GM12878 (cell line): ENCODE measurements around the gene SH2D3A. TPM values are rescaled to one million over a fixed set of nuclear protein-coding genes. Genes with fewer than 3 reads are reported as not detected.

Experiments
- ATAC-seq: fragments of 200-7000 bp; cut with Tn5 transposase; 3 replicates; pipeline ENCODE4 v1.9.1; 2020; ENCODE audit warnings: mild to moderate bottlenecking, moderate library complexity
- BruUV-seq: library from RNA; stranded (reverse); fragments of 400-500 nt; replicated peaks from 2 replicates; lab custom pipeline; 2021; lab: Mats Ljungman, UMichigan
- CTCF ChIA-PET: fragments of 300-600 bp; sonication (Branson Sonifier 250); formaldehyde crosslinking; extraction: SDS; loops from one replicate; lab custom pipeline; 2021; ENCODE audit warnings: inconsistent platforms; lab: Yijun Ruan, JAX
- POLR2A ChIA-PET: fragments of 350-600 bp; formaldehyde crosslinking; extraction: SDS; loops from one replicate; lab custom pipeline; 2021; ENCODE audit warnings: inconsistent platforms; lab: Charles Lee
- RAD21 ChIA-PET: fragments of 300-600 bp; sonication (Branson Sonifier 250); formaldehyde crosslinking; loops from one replicate; lab custom pipeline; 2023; ENCODE audit warnings: antibody characterized with exemption; ENCODE audit not compliant: unreplicated experiment; lab: Charles Lee
- SMC1A ChIA-PET: fragments of 300-600 bp; sonication (Branson Sonifier 250); formaldehyde crosslinking; loops from one replicate; lab custom pipeline; 2023; ENCODE audit not compliant: unreplicated experiment, uncharacterized antibody; lab: Charles Lee
- DNase-seq: peaks from one replicate; pipeline ENCODE4 v3.0.0-alpha.2; 2011; ENCODE audit warnings: low read depth, low spot score
- FAIRE-seq: peaks from 3 replicates; lab custom pipeline; 2011; peaks lifted over from hg19 to GRCh38; lab: Jason Lieb, UNC
- H2AFZ ChIP-seq: 2 replicates; pipeline ENCODE4 v1.6.0; 2011; ENCODE audit warnings: low read depth, low read length, control low read depth; ENCODE audit not compliant: control insufficient read depth
- H3K27ac ChIP-seq: 2 replicates; pipeline ENCODE4 v1.5.1; 2011; ENCODE audit warnings: control low read depth; ENCODE audit not compliant: control insufficient read depth, insufficient read depth
- H3K27me3 ChIP-seq, 2 experiments: replicated peaks in 1 of 2; 2 replicates each; pipeline versions ENCODE4 v1.6.0 to v1.6.1; 2011; ENCODE audit warnings: low read length in 1 of 2; ENCODE audit not compliant: control insufficient read depth in 2 of 2, insufficient read depth in 2 of 2
- H3K36me3 ChIP-seq, 2 experiments: 2 replicates each; pipeline ENCODE4 v1.5.1; 2011; ENCODE audit warnings: low read length in 1 of 2; ENCODE audit not compliant: control insufficient read depth in 2 of 2, insufficient read depth in 2 of 2
- H3K4me1 ChIP-seq: 2 replicates; pipeline ENCODE4 v1.6.1; 2011; ENCODE audit warnings: mild to moderate bottlenecking, low read length, moderate library complexity, mixed read lengths; ENCODE audit not compliant: control insufficient read depth, insufficient read depth
- H3K4me2 ChIP-seq: 2 replicates; pipeline ENCODE4 v1.6.0; 2011; ENCODE audit warnings: control low read depth; ENCODE audit not compliant: control insufficient read depth, insufficient read depth
- H3K4me3 ChIP-seq: fragments of 200-600 bp; sonication (generic); 2 replicates; pipeline ENCODE4 v1.5.1; 2016
- H3K79me2 ChIP-seq: 2 replicates; pipeline ENCODE4 v1.6.0; 2011; ENCODE audit warnings: low read length; ENCODE audit not compliant: control insufficient read depth, insufficient read depth
- H3K9ac ChIP-seq: 2 replicates; pipeline ENCODE4 v1.8.0; 2011; ENCODE audit warnings: low read length, control low read depth, mixed read lengths; ENCODE audit not compliant: control insufficient read depth, insufficient read depth
- H3K9me3 ChIP-seq: replicated peaks from 3 replicates; pipeline ENCODE4 v1.5.1; 2011; ENCODE audit warnings: mild to moderate bottlenecking, low read length; ENCODE audit not compliant: control insufficient read depth, insufficient read depth
- H4K20me1 ChIP-seq: 2 replicates; pipeline ENCODE4 v1.6.0; 2011; ENCODE audit not compliant: control insufficient read depth, insufficient read depth
- BCL11A ChIP-seq: IDR thresholded peaks from 2 replicates; pipeline ENCODE4 v1.6.1; 2011; ENCODE audit warnings: low read depth, low read length
- CHD2 ChIP-seq: IDR thresholded peaks from 2 replicates; pipeline ENCODE4 v1.6.1; 2011; ENCODE audit warnings: low read depth, low read length, improper control_type of control experiment, borderline replicate concordance
- EGR1 ChIP-seq, 2 experiments: IDR thresholded peaks; 1 replicate in 1 of 2; 2 replicates in 1 of 2; pipeline ENCODE4 v1.6.1; 2011 to 2012; ENCODE audit warnings: low read depth in 2 of 2, low read length in 2 of 2, borderline replicate concordance in 1 of 2, mild to moderate bottlenecking in 1 of 2, moderate library complexity in 1 of 2
- ESRRA ChIP-seq: IDR thresholded peaks from 2 replicates; pipeline ENCODE4 v1.6.1; 2012; ENCODE audit warnings: mild to moderate bottlenecking, low read length, improper control_type of control experiment
- HDGF ChIP-seq: fragments of 450-650 bp; IDR thresholded peaks from 2 replicates; pipeline ENCODE4 v1.6.1; 2016; ENCODE audit warnings: antibody characterized with exemption
- IKZF2 ChIP-seq, 2 experiments: fragments of 450-650 bp; IDR thresholded peaks; 2 replicates each; pipeline ENCODE4 v1.6.1; 2017; ENCODE audit warnings: mild to moderate bottlenecking in 2 of 2, moderate library complexity in 2 of 2
- IRF4 ChIP-seq: IDR thresholded peaks from 2 replicates; pipeline ENCODE4 v1.6.1; 2011; ENCODE audit warnings: low read depth, low read length
- NBN ChIP-seq: fragments of 450-650 bp; IDR thresholded peaks from 2 replicates; pipeline ENCODE4 v1.6.1; 2016
- NR2C2 ChIP-seq: IDR thresholded peaks from 2 replicates; pipeline ENCODE4 v1.6.1; 2011; ENCODE audit warnings: borderline replicate concordance, low read depth; ENCODE audit not compliant: control insufficient read depth, insufficient read length
- RBBP5 ChIP-seq: fragments of 200-600 bp; sonication (generic); conservative IDR thresholded peaks from 2 replicates; pipeline ENCODE4 v1.6.1; 2016
- RUNX3 ChIP-seq: IDR thresholded peaks from 2 replicates; pipeline ENCODE4 v1.6.1; 2012; ENCODE audit warnings: low read length, inconsistent platforms
- SPI1 ChIP-seq: IDR thresholded peaks from 2 replicates; pipeline ENCODE4 v1.6.1; 2011; ENCODE audit warnings: low read depth, mild to moderate bottlenecking, low read length, moderate library complexity, borderline replicate concordance; ENCODE audit not compliant: insufficient read depth
- SREBF1 ChIP-seq: IDR thresholded peaks from 2 replicates; pipeline ENCODE4 v1.6.1; 2012; ENCODE audit warnings: mild to moderate bottlenecking, low read length
- TCF7 ChIP-seq: IDR thresholded peaks from 2 replicates; pipeline ENCODE4 v1.6.1; 2014; ENCODE audit warnings: antibody characterized with exemption, borderline replicate concordance
- ZNF384 ChIP-seq: IDR thresholded peaks from 2 replicates; pipeline ENCODE4 v1.6.1; 2012; ENCODE audit warnings: low read depth, mild to moderate bottlenecking, low read length, improper control_type of control experiment, borderline replicate concordance
- WGBS: methylation state at CpG from one replicate; pipeline ENCODE4 v1.1.6; 2016; ENCODE audit warnings: low lambda C conversion rate; ENCODE audit not compliant: insufficient replicate concordance, insufficient coverage; ENCODE audit errors: missing lambda C conversion rate; 5-methylcytosine and 5-hydroxymethylcytosine counted together
- in situ Hi-C: fragments of 300-500 bp; cut with MboI; formaldehyde crosslinking; loops from 9 replicates; pipeline ENCODE4 v1.14.3; 2018; ENCODE audit warnings: mixed read lengths
- intact Hi-C: fragments of 100-400 bp; cut with micrococcal nuclease; formaldehyde crosslinking; loops from one replicate; pipeline ENCODE4 v1.14.2; 2022; ENCODE audit not compliant: unreplicated experiment
- polyA plus RNA-seq, 11 experiments: library from polyadenylated mRNA; depleted of rRNA in 4 of 11; unstranded in 6 of 11; stranded (reverse) in 5 of 11; fragments of >200 nt; fragmentation: Nextera tagmentation in 4 of 11; fragmentation: Illumina TruSeq in 1 of 11; extraction: Ambion mirVana in 4 of 11; extraction: Trizol in 1 of 11; gene quantifications; 1 replicate in 1 of 11; 2 replicates in 10 of 11; pipeline versions ENCODE4 v1.2.1 to v1.2.3, GENCODE V29; 2011 to 2016; ENCODE audit warnings: inconsistent platforms in 2 of 11, missing spikeins in 2 of 11, low read depth in 1 of 11
- total RNA-seq, 4 experiments: library from RNA; depleted of rRNA in 3 of 4; stranded (reverse); fragments of >200 nt in 3 of 4; fragmentation: Illumina TruSeq in 1 of 4; extraction: Trizol in 1 of 4; gene quantifications; 2 replicates each; pipeline versions ENCODE4 v1.2.1 to v1.2.3, GENCODE V29; 2013 to 2021
- TF ChIP-seq, protein P1 (sequence below): IDR thresholded peaks from 2 replicates; pipeline ENCODE4 v1.6.1; 2011; ENCODE audit warnings: low read depth, mild to moderate bottlenecking, low read length, moderate library complexity, borderline replicate concordance; ENCODE audit errors: extremely low read depth
- TF ChIP-seq, protein P2 (sequence below): fragments of 450-650 bp; IDR thresholded peaks from 2 replicates; pipeline ENCODE4 v1.6.1; 2017; ENCODE audit warnings: low read depth, mild to moderate bottlenecking, moderate library complexity
- TF ChIP-seq, protein P3 (sequence below): fragments of 450-650 bp; IDR thresholded peaks from 2 replicates; pipeline ENCODE4 v1.6.1; 2016; ENCODE audit warnings: mild to moderate bottlenecking

Gene SH2D3A
- total and polyA plus RNA-seq, 10 of the 15 experiments (the other 5 are each of a cell fraction or from before 2014, with no cell fraction given) = 0.77 to 24.4 (median 9.5) TPM

DNA sequence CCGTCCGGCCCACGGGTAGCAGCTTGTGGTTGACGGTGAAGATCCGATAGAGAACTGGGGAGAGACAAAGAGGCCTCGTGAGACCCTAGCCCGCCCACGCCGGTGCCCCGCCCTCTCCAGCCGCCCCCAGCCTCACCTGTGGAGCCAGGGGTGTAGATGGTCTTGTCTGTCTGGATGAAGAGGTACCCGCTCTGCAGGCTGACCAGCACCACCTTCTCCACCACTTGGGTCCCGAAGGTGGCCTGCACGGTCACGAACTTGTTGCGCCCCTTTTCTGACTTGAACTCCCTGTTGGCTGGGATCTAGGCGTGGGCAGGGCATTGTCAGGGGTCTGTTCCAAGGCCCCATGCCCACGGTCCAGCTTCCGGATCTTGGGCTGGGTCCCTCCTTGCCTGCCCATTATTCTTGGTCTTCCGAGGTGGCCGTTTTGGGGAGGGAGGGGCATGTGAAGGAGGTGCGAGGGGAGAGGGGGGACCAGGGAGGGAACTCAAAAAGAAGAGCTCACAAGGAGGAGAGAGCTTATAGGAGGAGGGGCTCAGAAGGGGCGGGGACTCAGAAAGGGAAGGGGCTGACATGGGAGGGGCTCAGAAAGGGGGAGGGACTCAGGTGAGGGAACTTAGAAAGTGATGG, 49.0 kb downstream of the SH2D3A start (continued):
- TF ChIP-seq TCF7 (no peak), IRF4 (no peak), NBN (no peak), NR2C2 (no peak), ESRRA (no peak), ZNF384 (no peak), EGR1 (IDR thresholded peaks at IDR 0.05; ENCODE audit: borderline replicate concordance in 1 of 2, low read depth in 2 of 2, low read length in 2 of 2) (no peak), SPI1 (no peak), RUNX3 (no peak)
- TF ChIP-seq, protein P1, sequence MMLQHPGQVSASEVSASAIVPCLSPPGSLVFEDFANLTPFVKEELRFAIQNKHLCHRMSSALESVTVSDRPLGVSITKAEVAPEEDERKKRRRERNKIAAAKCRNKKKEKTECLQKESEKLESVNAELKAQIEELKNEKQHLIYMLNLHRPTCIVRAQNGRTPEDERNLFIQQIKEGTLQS = no peak
- TF ChIP-seq, protein P2, sequence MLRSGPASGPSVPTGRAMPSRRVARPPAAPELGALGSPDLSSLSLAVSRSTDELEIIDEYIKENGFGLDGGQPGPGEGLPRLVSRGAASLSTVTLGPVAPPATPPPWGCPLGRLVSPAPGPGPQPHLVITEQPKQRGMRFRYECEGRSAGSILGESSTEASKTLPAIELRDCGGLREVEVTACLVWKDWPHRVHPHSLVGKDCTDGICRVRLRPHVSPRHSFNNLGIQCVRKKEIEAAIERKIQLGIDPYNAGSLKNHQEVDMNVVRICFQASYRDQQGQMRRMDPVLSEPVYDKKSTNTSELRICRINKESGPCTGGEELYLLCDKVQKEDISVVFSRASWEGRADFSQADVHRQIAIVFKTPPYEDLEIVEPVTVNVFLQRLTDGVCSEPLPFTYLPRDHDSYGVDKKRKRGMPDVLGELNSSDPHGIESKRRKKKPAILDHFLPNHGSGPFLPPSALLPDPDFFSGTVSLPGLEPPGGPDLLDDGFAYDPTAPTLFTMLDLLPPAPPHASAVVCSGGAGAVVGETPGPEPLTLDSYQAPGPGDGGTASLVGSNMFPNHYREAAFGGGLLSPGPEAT = no peak

DNA sequence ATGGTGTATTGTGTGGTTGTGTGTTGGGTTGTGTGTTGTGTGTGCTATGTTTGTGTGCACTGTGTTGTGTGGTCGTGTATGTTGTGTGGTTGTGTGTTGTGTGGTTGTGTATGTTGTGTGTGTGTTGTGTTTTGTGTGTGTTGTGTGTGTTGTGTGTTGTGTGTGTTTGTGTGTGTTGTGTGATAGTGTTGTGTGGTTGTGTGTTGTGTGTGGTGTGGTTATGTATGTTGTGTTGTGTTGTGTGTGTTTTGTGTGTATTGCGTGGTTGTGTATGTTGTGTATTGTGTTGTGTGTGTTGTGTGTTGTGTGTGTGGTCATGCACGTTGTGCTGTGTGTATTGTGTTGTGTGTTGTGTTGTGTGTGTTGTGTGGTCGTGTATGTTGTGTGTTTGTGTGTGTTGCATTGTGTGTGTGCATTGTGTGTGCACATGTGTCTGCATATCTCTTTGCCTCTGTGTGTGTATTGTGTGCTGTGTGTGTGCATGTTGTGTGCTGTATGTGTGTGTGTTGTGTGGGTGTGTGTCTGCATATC, 49.7 kb downstream of the SH2D3A start:
- ATAC-seq (no peak), FAIRE-seq (peak; percentile 73), DNase-seq (no peak)
- ChIA-PET SMC1A (no interaction called here), RAD21 (no interaction called here), CTCF (no interaction called here), POLR2A (no interaction called here)
- no peak overlapping the region for H3K4me2 ChIP-seq
- H3K27me3 ChIP-seq = no peaks in the 10 kb centered on the region
- in situ Hi-C loops (no loop called here), intact Hi-C loops (no loop called here)
- H3K9ac ChIP-seq = no peak overlapping the region
- no peaks in the 10 kb centered on the region for H3K79me2 ChIP-seq
- H3K4me1 ChIP-seq = peaks cover 21% of the 10 kb centered on the region
- H3K4me3 ChIP-seq = no peak overlapping the region
- no peak overlapping the region for H3K27ac ChIP-seq
- H4K20me1 ChIP-seq = no peaks in the 10 kb centered on the region
- WGBS = 39% methylated on average over 4 of the region's 4 CpGs
- BruUV-seq = no TSS peak
- H2AFZ ChIP-seq = no peak overlapping the region
- no peaks in the 10 kb centered on the region for H3K9me3 ChIP-seq
- H3K36me3 ChIP-seq = no peaks in the 10 kb centered on the region
- TF ChIP-seq, protein P1 = no peak
- TF ChIP-seq RBBP5 = no peak
- no peak for TF ChIP-seq BCL11A
- TF ChIP-seq, protein P3, sequence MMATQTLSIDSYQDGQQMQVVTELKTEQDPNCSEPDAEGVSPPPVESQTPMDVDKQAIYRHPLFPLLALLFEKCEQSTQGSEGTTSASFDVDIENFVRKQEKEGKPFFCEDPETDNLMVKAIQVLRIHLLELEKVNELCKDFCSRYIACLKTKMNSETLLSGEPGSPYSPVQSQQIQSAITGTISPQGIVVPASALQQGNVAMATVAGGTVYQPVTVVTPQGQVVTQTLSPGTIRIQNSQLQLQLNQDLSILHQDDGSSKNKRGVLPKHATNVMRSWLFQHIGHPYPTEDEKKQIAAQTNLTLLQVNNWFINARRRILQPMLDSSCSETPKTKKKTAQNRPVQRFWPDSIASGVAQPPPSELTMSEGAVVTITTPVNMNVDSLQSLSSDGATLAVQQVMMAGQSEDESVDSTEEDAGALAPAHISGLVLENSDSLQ = peak; percentile 18; the same call in 1 of the 2 replicates
- TF ChIP-seq, protein P2 = peak; percentile 53; the same call in 1 of the 2 replicates
- no peak for TF ChIP-seq SREBF1
- peak; percentile 92; the same call in 1 of the 2 replicates for TF ChIP-seq HDGF
- TF ChIP-seq CHD2 = no peak
- no peak; a peak in 1 of 4 replicates for TF ChIP-seq IKZF2 (IDR thresholded peaks at IDR 0.05)
